ENCODE results near the gene ZIM2. TPM values are rescaled to one million over a fixed set of nuclear protein-coding genes. Genes with fewer than 3 reads are reported as not detected.

ZIM2 gene
- total RNA-seq, 1 donor from 2014 or later = not detected

GRCh38 chr19:56823956-56824355, 16.6 kb downstream of the ZIM2 start:
- Mint-ChIP-seq H3K9me3 (peaks cover 24% of the 10 kb centered on the region), H3K27me3 (ENCODE audit: low read depth) (no peaks in the 10 kb centered on the region), H3K27ac (ENCODE audit: unreplicated experiment) (no peak overlapping the region), H3K4me1 (no peaks in the 10 kb centered on the region), H3K4me3 (no peak overlapping the region), H3K36me3 (ENCODE audit: low read depth) (peaks cover 17% of the 10 kb centered on the region)
- TF ChIP-seq, protein P1, sequence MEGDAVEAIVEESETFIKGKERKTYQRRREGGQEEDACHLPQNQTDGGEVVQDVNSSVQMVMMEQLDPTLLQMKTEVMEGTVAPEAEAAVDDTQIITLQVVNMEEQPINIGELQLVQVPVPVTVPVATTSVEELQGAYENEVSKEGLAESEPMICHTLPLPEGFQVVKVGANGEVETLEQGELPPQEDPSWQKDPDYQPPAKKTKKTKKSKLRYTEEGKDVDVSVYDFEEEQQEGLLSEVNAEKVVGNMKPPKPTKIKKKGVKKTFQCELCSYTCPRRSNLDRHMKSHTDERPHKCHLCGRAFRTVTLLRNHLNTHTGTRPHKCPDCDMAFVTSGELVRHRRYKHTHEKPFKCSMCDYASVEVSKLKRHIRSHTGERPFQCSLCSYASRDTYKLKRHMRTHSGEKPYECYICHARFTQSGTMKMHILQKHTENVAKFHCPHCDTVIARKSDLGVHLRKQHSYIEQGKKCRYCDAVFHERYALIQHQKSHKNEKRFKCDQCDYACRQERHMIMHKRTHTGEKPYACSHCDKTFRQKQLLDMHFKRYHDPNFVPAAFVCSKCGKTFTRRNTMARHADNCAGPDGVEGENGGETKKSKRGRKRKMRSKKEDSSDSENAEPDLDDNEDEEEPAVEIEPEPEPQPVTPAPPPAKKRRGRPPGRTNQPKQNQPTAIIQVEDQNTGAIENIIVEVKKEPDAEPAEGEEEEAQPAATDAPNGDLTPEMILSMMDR (conservative IDR thresholded peaks at IDR 0.05) = no peak
- no peak for DNase-seq (ENCODE audit: low read depth, low spot score)

DNA sequence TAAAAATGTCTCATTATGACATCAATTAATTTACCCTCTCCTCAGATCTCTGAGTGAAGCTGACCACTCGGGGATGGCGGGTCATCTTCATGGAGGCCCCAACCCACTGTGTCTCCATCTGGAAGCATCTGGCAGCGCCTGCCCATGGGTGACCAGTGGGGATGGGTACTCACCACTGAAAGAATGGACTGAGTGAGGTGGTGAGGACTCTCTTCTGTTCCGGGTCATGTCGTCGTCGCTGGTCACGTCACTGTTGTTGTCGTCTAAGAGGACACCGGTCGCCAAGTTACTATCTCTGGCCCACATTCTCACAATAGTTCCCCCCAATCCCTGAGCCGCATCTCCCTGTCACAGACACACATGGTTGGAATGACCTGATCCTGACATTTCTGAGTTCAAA, 17.1 kb downstream of the ZIM2 start:
- TF ChIP-seq, protein P1 (conservative IDR thresholded peaks at IDR 0.05) = no peak
- Mint-ChIP-seq H3K27me3 (ENCODE audit: low read depth) (no peaks in the 10 kb centered on the region), H3K9me3 (peaks cover 28% of the 10 kb centered on the region), H3K4me1 (no peaks in the 10 kb centered on the region), H3K36me3 (ENCODE audit: low read depth) (peaks cover 21% of the 10 kb centered on the region), H3K4me3 (no peak overlapping the region), H3K27ac (ENCODE audit: unreplicated experiment) (no peak overlapping the region)
- DNase-seq (ENCODE audit: low read depth, low spot score) = no peak

- Mint-ChIP-seq H3K9me3 (peaks cover 30% of the 10 kb centered on the region), H3K27me3 (ENCODE audit: low read depth) (no peaks in the 10 kb centered on the region), H3K36me3 (ENCODE audit: low read depth) (peaks cover 22% of the 10 kb centered on the region)
Measured at GRCh38 chr19:56822755-56823154, 17.8 kb downstream of the ZIM2 start.

DNA sequence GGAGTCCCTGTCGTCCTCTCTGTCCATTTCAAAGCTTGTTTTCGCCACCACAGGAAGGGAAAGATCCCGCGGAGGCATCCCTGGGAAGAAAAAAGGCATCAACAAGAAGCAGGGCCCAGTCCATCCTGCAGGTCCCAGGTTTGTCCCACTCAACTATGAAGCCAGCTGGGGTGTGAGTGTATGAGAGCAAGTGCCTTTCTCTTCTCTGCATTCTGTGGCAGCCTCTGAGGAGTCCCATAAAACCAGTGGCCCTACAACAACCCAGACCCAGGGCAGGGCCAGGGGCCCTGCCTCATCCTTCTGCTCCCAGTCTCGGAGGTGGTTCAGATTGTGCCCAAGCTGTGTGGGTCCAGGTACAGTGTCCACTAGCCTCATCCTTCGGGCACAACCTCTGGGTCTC, 18.9 kb downstream of the ZIM2 start:
- H3K27me3 Mint-ChIP-seq (ENCODE audit: low read depth) = no peaks in the 10 kb centered on the region
- H3K27ac Mint-ChIP-seq (ENCODE audit: unreplicated experiment) = no peak overlapping the region
- H3K36me3 Mint-ChIP-seq (ENCODE audit: low read depth) = peaks cover 22% of the 10 kb centered on the region
- DNase-seq (ENCODE audit: low read depth, low spot score) = no peak
- no peaks in the 10 kb centered on the region for H3K4me1 Mint-ChIP-seq
- TF ChIP-seq, protein P1 (conservative IDR thresholded peaks at IDR 0.05) = no peak
- H3K4me3 Mint-ChIP-seq = no peak overlapping the region
- peaks cover 27% of the 10 kb centered on the region for H3K9me3 Mint-ChIP-seq

More at GRCh38 chr19:56822755-56823154, 17.8 kb downstream of the ZIM2 start:
- Mint-ChIP-seq H3K4me1 (no peaks in the 10 kb centered on the region), H3K4me3 (no peak overlapping the region), H3K27ac (ENCODE audit: unreplicated experiment) (no peak overlapping the region)
- DNase-seq (ENCODE audit: low read depth, low spot score) = no peak
- TF ChIP-seq, protein P1 (conservative IDR thresholded peaks at IDR 0.05) = no peak

GRCh38 chr19:56821209-56821608, 19.3 kb downstream of the ZIM2 start:
- no peak for DNase-seq (ENCODE audit: low read depth, low spot score)
- Mint-ChIP-seq H3K9me3 (peaks cover 26% of the 10 kb centered on the region), H3K4me3 (no peak overlapping the region), H3K27ac (ENCODE audit: unreplicated experiment) (no peak overlapping the region), H3K36me3 (ENCODE audit: low read depth) (peaks cover 22% of the 10 kb centered on the region), H3K4me1 (no peaks in the 10 kb centered on the region), H3K27me3 (ENCODE audit: low read depth) (no peaks in the 10 kb centered on the region)
- TF ChIP-seq, protein P1 (conservative IDR thresholded peaks at IDR 0.05) = no peak

DNA sequence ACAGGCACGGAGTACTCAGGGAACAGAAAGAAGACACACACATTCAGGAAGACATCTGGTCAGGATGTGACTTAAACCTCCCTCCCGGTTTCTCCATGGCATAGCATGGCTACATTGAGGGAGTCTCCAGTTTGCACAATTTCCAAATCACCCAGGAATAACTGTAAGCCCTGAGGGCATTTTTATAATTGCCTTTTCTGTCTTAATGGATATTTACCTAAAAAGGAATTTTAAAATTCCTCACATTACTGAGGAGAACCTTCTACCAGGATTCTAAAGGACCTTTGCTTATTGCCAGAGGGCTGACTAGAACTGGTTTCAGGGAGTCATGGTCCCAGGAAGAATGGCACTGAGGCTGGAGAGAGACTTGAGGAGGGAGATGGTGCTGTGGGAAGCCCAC, 21.4 kb downstream of the ZIM2 start:
- H3K4me3 Mint-ChIP-seq = no peak overlapping the region
- TF ChIP-seq, protein P1 (conservative IDR thresholded peaks at IDR 0.05) = no peak
- no peaks in the 10 kb centered on the region for H3K4me1 Mint-ChIP-seq
- no peak for DNase-seq (ENCODE audit: low read depth, low spot score)
- H3K36me3 Mint-ChIP-seq (ENCODE audit: low read depth) = peaks cover 24% of the 10 kb centered on the region
- H3K27ac Mint-ChIP-seq (ENCODE audit: unreplicated experiment) = no peak overlapping the region
- H3K27me3 Mint-ChIP-seq (ENCODE audit: low read depth) = no peaks in the 10 kb centered on the region
- H3K9me3 Mint-ChIP-seq = peaks cover 32% of the 10 kb centered on the region
